PFSK-1 (cell line): ENCODE data around the gene ATP10A.

ENCODE experiments used
- FOXP2 ChIP-seq: optimal IDR thresholded peaks from 2 replicates; pipeline ENCODE3; 2011; ENCODE audit warnings: borderline replicate concordance, control low read depth, inconsistent platforms; ENCODE audit not compliant: insufficient read depth; ENCODE audit errors: extremely low read length, extremely low read depth
- POLR2AphosphoS5 ChIP-seq: IDR thresholded peaks from 2 replicates; pipeline ENCODE4 v1.6.1; 2012; ENCODE audit warnings: low read depth, mild to moderate bottlenecking, control low read depth, low read length, moderate library complexity
- REST ChIP-seq, 2 experiments: IDR thresholded peaks; 2 replicates each; pipeline versions ENCODE4 v1.6.1 to v1.8.0; 2011 to 2012; ENCODE audit warnings: low read depth in 2 of 2, low read length in 2 of 2, control low read depth in 1 of 2, inconsistent platforms in 1 of 2, mild to moderate bottlenecking in 1 of 2, moderate library complexity in 1 of 2; ENCODE audit not compliant: insufficient read depth in 1 of 2
- SIN3A ChIP-seq: IDR thresholded peaks from 2 replicates; pipeline ENCODE4 v1.6.1; 2012; ENCODE audit warnings: mild to moderate bottlenecking, low read length, moderate library complexity, borderline replicate concordance; ENCODE audit not compliant: insufficient read depth
- TAF1 ChIP-seq: IDR thresholded peaks from 2 replicates; pipeline ENCODE4 v1.6.1; 2012; ENCODE audit warnings: low read length, control low read depth, borderline replicate concordance; ENCODE audit not compliant: insufficient read depth

Gene ATP10A

GRCh38 chr15:25811481-25811906 is 51.6 kb downstream of the ATP10A start:
- TF ChIP-seq SIN3A: no peak
- no peak for TF ChIP-seq FOXP2
- no peak for TF ChIP-seq REST (IDR thresholded peaks at IDR 0.05; ENCODE audit: insufficient read depth in 1 of 2, low read depth in 2 of 2, low read length in 2 of 2)
- no peak for TF ChIP-seq POLR2AphosphoS5
- TF ChIP-seq TAF1: no peak

- TF ChIP-seq TAF1 (no peak), POLR2AphosphoS5 (no peak), REST (IDR thresholded peaks at IDR 0.05; ENCODE audit: insufficient read depth in 1 of 2, low read depth in 2 of 2, low read length in 2 of 2) (no peak), FOXP2 (no peak), SIN3A (no peak)
These were observed 52.5 kb downstream of the ATP10A start for GRCh38 chr15:25810631-25811091.

- TF ChIP-seq FOXP2: no peak
- TF ChIP-seq SIN3A: no peak
- no peak for TF ChIP-seq REST (IDR thresholded peaks at IDR 0.05; ENCODE audit: insufficient read depth in 1 of 2, low read depth in 2 of 2, low read length in 2 of 2)
- TF ChIP-seq TAF1: no peak
- no peak for TF ChIP-seq POLR2AphosphoS5
These were observed 53.0 kb downstream of the ATP10A start for GRCh38 chr15:25810154-25810553.

GRCh38 chr15:25807063-25807462 is 56.1 kb downstream of the ATP10A start:
- TF ChIP-seq REST (IDR thresholded peaks at IDR 0.05; ENCODE audit: insufficient read depth in 1 of 2, low read depth in 2 of 2, low read length in 2 of 2) (no peak), FOXP2 (no peak), POLR2AphosphoS5 (no peak), TAF1 (no peak), SIN3A (no peak)

GRCh38 chr15:25805031-25805430 is 58.1 kb downstream of the ATP10A start:
- TF ChIP-seq REST (IDR thresholded peaks at IDR 0.05; ENCODE audit: insufficient read depth in 1 of 2, low read depth in 2 of 2, low read length in 2 of 2) (no peak), POLR2AphosphoS5 (no peak), TAF1 (no peak), FOXP2 (no peak), SIN3A (no peak)
